HG03060 (cell line): Measurements from ENCODE around the gene TNC.

Source experiments
- ATAC-seq: cut with Tn5 transposase; IDR thresholded peaks from one replicate; pipeline ENCODE4 v1.9.1; 2021; ENCODE audit warnings: low read depth, moderate number of reproducible peaks; ENCODE audit not compliant: unreplicated experiment

The TNC gene

GRCh38 chr9:115018547-115019435 lies 99.2 kb downstream of the TNC start:
- ATAC-seq: no peak

GRCh38 chr9:115016344-115016743 lies 101.6 kb downstream of the TNC start:
- no peak for ATAC-seq

GRCh38 chr9:115015018-115015635 lies 102.8 kb downstream of the TNC start:
- no peak for ATAC-seq

- no peak for ATAC-seq
Measured at GRCh38 chr9:115014438-115014837, 103.5 kb downstream of the TNC start.

- ATAC-seq: no peak
Measured at GRCh38 chr9:115013998-115014397, 104.0 kb downstream of the TNC start.

GRCh38 chr9:115012486-115012885 lies 105.5 kb downstream of the TNC start:
- no peak for ATAC-seq

- no peak for ATAC-seq
Measured at GRCh38 chr9:115010874-115011273, 107.1 kb downstream of the TNC start.

GRCh38 chr9:115008536-115009270 lies 109.3 kb downstream of the TNC start:
- no peak for ATAC-seq

- no peak for ATAC-seq
Measured at GRCh38 chr9:115006660-115007059, 111.3 kb downstream of the TNC start.

GRCh38 chr9:115005322-115005721 lies 112.6 kb downstream of the TNC start:
- no peak for ATAC-seq

GRCh38 chr9:115004545-115004944 lies 113.4 kb downstream of the TNC start:
- ATAC-seq: no peak

GRCh38 chr9:115002371-115003120 lies 115.4 kb downstream of the TNC start:
- ATAC-seq: no peak

- ATAC-seq: no peak
Measured at GRCh38 chr9:115000217-115000639, 117.7 kb downstream of the TNC start.

- ATAC-seq: no peak
Measured at GRCh38 chr9:114998326-114998725, 119.6 kb downstream of the TNC start.

- no peak for ATAC-seq
Measured at GRCh38 chr9:114995681-114996221, 122.2 kb downstream of the TNC start.

- ATAC-seq: no peak
Measured at GRCh38 chr9:114994768-114995167, 123.2 kb downstream of the TNC start.

- ATAC-seq: no peak
Measured at GRCh38 chr9:114991861-114992260, 126.1 kb downstream of the TNC start.

GRCh38 chr9:114990901-114991300 lies 127.1 kb downstream of the TNC start:
- ATAC-seq: no peak

- no peak for ATAC-seq
Measured at GRCh38 chr9:114989600-114990410, 128.2 kb downstream of the TNC start.
